ENCODE results near the gene ASIC1.

Gene ASIC1

DNA sequence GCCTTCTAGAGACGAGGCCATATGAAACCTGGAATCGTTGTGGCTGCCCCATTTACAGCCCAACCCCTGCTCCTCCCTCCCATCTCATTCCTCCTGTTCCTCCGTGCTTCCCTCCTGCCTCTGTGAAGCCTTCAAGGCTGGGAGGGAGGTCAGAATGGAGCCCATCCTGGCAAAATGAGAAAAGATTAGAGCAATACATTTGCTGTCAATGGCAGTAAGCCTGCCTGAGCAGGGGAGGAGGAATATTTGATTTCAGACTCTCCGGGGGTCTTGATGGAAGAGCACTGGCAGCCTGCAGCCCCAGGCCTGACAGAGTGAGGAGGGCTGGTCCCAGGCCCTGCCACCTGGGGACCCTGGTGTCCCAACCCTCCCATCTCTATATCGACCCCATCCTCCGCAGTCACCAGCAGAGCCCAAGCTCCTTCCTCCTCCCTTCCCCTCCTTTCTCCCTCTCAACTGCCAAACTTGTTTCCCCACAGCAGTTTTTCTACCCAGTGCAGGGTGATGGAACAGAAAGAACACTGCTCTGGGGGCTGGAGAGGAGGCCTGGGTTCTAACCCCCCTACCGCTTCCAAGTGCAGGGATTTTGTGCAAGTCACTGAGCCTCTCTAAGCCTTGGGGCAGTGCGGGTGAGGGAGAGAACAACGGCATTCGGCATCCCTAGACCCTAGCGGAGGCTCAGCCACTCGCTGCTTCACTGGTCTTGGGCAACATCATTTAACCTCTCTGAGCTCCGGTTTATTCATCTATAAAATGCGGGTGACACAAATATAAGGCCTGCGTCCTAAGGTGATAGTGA lies 16.1 kb upstream of the ASIC1 start:
- no peak for DNase-seq

GRCh38 chr12:50041962-50042361 lies 15.4 kb upstream of the ASIC1 start:
- DNase-seq, result no peak

DNA sequence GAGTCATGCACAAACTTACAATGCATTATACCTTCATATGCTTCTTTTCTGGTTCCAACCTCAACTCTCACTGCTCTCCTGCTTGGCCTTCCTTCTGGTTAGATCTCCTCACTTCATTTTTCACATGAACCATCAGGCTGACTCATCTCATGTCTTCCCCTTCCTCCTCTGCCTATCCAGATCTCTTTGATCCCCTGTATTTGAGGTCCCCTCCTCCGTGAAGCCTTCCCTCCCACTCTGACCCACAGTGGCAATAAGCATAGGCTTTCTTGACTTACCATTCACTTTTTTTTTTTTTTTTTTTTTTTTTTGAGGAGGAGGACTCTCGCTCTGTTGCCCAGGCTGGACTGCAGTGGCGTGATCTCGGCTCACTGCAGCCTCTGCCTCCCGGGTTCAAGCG lies 14.7 kb upstream of the ASIC1 start:
- no peak for DNase-seq

DNA sequence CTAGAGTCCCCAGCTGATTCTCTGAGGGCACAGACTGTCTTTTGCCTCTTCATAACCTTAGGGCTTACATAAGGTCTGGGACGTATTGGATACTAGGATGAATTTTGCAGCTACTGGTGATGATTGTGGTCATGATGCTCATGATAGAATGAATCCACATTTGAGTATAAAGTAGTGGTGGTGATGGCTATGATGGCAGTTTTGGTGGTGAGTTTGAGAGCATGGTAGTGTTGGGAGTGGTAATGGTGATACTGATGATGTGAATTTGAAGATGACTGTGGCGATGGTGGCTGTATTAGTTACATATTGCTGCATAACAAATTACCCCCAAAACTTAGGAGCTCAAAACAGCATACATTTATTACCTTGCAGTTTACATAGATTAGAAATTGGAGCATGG lies 14.1 kb upstream of the ASIC1 start:
- no peak for DNase-seq

DNA sequence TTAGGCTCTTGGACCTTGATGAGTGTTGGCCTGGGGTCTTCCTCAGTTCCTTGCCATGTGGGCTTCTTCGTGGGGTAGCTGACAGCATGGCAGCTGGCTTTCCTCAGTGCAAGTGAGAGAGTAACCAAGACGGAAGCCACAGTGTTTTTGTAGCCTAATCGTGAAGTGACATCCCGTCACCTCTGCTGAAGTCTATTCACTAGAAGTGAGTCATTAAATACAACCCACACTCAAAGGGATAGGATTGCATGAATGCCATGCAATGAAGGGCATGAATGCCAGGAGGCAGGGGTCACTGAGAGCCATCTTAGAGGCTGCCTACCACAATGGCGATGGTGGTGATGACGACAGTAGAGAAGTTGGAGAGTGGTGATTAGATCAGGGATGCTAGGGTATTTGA lies 13.5 kb upstream of the ASIC1 start:
- no peak for DNase-seq

DNA sequence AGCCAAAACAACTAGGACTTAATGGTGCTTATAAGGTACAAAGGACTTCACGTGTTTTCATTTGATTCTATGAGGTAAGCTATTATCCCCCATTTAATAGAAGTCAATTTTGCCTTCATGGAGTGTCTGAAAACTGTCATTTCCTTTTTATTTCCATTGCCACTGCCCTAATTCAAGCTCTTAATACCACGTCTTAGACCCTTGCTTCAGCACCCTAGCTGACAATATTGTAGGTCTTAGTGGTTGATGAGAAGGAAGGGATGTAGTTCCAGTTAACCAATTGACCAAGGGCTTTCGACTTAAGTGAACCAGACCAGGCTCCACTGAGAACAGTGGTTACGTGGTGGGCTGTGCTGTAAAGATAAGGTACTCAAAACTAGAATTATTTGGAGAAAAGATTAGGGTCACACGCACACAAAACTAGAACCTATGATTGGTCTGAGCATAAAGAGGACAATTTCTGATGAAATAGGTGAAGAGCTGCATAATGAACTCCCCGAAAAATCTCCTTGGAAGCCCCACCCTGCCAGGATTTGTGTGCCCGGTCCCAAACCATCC lies 9.6 kb upstream of the ASIC1 start:
- DNase-seq, result no peak

DNA sequence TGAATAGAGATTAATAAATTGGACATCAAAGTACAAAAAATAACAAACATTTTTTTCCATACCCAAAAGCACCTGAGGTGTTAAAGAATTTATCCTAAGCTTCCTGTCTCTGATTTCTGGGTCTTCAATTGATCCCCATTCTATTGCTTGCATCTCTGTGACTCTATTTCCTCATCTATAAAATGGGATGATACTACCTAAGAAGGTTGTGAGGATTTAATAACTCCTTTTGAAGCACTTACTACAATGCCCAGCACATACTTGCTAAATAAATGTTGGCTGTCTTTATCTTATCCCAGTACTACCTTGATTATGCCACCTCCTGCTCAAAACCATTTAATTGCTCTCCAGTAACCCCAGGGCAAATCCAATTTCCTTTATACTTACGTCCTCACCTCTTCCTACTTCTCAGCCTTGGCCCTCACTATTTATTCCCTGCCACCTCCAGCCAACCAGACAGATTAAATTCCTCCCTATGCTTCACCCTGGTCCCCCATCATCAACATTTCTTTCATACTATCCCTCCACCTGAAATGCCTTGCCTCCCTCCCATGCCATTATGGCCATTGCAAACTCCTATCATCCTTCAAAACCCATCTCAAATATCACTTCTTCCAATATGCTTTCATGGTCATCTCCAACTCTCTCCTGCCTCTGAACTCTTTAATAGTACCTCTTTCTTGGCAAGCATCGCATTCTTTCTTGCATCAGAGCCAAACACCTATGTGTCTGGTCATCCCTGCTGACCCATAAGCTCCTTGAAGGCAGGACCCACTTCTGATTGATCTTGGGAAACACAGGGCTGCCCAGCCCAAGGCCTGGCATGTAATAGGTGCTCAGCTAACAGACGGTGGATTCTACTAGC lies 7.9 kb upstream of the ASIC1 start:
- DNase-seq, result no peak

DNA sequence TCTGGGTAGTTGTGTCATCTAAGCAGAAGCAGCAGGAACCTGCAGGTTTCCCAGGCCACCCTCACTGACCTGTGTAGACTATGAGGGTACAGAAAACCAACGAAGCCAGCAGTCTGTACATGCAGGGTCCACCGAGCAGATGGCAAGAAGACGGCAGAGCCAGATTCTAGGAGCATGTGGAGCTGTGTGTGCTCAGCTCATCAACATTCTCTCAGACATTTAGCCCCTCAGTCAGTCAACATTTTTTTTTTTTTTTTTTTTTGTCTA lies 7.3 kb upstream of the ASIC1 start:
- DNase-seq, result no peak

- no peak for DNase-seq
These were observed 6.8 kb upstream of the ASIC1 start for GRCh38 chr12:50050410-50051098.

DNA sequence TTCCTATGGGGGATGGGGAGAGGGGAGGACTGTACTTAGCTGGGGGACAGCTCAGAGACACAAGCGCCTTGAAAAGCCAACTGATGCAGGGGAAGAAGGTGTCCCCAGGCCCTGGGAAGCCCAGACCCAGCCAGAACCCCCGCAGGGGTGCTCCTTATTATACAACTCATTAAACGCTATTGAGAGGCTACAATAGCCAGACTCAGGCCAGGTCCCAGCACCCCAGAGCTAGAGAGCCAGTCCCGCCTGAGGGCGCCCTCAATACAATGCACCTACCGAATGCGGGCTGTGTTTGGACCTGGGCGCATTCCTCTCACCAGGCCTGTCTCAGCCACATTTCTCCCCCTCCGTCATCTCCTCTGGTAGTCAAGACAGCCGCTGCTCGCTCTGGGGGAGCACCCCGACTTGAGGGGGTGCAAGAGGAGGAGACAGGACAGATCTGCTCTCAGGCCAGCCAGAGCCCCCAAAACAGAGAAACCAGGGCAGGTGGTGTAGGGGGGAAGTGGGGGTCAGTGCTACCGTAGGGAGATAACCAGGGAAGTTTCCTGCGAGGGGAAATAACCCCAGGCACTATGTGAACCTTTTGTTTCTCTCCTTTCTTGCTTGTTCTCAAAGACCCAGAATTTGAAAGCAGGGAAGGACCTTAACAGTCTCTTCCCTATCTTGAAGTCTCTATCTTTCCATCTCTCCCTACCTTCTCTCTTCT lies 6.1 kb upstream of the ASIC1 start:
- no peak for DNase-seq

GRCh38 chr12:50052544-50052943 lies 4.9 kb upstream of the ASIC1 start:
- no peak for DNase-seq

GRCh38 chr12:50052964-50053363 lies 4.4 kb upstream of the ASIC1 start:
- DNase-seq, result no peak

GRCh38 chr12:50053583-50053982 lies 3.8 kb upstream of the ASIC1 start:
- DNase-seq, result no peak

GRCh38 chr12:50055831-50056638 lies 1.4 kb upstream of the ASIC1 start:
- DNase-seq, result peak; percentile 65

DNA sequence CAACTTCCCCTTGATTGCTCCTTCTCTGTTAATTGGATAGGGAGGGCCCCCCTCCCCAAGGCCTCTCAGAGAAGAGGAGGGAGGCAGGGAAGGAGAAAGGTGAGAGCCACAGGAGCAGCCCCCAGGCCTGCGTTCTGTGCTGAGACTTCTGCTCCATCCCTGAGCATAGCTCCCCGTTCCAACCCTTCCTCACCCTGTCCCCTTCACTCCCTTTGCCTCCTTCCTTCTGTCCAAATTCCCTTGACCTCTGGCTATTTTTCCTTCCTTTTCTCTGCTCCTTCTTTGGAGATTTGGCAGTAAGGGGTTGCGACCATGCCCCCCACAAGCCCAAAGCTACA lies 788 bp upstream of the ASIC1 start:
- DNase-seq, result no peak

DNA sequence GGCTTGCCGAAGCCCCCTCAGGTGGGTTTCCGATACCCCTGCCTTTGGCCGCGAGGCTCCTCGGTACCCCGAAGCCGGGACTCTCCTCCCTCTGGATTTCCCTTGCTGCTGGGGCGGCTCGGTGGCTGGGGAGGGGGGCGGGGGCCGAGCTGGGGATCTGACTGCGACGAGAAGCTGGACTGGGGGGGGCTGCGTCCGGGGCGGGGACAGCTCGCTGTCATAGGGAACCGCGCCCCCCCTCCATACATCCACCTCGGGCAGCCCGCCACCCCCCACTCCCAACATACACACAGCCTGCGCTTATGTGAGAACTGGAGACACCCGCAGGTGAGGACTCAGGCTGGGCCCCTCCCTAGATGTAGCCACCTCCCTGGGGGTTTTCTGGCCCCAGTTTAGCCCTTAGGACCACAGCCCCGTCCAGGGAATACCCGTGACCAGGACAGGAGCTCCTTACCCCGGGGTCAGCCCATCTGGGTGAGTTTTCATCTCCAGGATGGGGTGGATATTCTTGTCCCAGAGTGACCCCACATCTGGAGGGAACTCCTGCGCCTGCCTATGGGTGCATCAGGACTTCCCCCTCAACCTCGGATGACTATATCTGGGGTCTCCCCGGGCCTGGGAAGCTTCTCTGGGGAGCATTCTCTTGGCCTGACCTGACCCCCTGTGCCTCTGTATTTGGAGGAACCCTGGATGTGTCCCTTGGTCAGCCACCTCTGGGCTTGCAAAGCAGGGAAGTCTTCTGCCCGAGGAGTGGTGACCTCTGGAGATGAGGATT lies 687 bp downstream of the ASIC1 start:
- DNase-seq, result no peak

- DNase-seq, result no peak
These were observed 1.4 kb downstream of the ASIC1 start for GRCh38 chr12:50058743-50059312.

- DNase-seq, result peak; percentile 29
These were observed 2.2 kb downstream of the ASIC1 start for GRCh38 chr12:50059440-50060119.

DNA sequence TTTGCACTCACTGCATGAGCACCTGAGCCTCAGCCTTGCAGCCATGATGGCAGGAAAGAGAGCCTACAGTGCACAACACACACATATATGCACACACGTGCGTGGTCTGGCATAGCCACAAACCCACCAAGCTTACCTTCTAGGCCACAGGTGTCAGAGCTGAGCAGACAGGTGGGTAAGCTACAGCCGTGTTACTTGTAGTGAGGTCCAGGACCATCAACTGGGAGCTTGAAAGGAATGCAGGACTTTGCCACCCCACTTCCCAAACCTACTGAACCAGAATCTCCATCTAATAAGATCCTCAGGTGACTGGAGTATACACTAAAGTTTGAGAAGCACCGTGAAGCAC lies 2.7 kb downstream of the ASIC1 start:
- no peak for DNase-seq

DNA sequence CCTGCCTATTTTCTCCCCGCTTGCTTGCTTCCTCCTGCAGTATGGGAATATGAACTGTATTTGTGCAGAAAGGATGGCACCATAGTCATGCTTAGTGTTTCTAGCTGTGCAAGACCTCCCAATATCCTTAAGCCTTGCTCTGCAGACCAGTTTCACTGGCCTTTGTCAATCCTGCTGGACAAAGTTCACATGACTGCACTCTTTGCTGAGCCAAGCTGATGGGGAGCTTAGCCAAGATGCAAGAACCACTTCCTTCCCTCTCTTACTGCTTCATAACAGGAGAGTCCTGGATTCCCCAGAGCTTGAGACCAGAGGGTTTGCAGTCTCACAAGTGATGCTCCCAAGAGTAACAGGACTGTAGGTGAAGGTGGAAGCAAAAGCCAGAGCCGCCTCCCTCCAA lies 3.8 kb downstream of the ASIC1 start:
- DNase-seq, result no peak

Data from activated naive CD4-positive, alpha-beta T cell treated with Interleukin-2 at 50 U/mL for 16 hours (primary cell).